HG02870 (cell line): ENCODE data around the gene S100A4.

Source experiments
- ATAC-seq: cut with Tn5 transposase; IDR thresholded peaks from one replicate; pipeline ENCODE4 v1.9.1; 2021; ENCODE audit warnings: mild to moderate bottlenecking, moderate library complexity; ENCODE audit not compliant: unreplicated experiment

Gene S100A4

DNA sequence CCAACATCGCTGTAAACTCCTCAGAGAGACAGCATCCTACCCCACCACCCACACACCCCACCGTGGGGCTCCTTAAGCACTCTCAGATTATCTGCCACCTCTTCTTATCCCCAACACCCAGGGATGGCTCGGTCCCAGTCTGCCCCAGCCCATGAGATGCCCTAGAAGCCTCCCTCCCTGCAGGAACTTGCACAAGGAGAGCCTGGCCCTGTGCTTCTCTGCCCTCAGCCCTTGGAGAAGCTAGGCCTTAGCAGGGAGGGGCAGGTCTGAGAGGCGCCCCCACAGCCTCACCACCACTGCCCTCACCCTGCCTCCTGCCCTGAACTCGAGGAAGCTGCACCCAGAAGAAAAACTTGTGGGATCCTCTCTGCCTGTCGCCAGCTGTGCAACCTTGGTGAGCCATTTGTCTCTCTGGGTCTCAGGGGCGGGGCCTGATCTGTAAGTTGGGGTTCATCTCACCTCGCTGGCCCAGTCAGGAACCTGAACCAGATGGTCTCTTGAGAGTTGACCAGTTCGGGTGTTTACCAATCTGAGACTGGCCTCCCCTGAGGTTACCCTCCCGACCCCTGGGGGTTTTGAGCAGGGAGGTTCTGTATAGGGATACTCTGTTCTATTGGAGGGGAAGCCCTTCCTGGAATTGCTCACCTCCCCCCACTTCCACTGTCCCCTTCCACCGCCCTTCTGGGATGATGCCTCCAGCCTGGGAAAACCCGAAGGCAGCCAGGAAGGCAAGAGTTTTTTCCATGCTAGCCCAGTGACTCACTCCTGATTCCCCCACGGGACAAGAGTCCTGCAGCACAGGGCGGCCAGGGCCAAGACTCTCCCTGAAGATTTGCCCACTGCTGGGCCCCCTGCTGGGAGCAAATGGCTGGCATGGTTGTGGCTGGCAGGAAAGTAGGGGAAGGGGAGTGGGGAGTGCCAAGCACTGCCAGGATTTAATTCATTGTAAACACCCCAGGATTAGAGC lies 3.4 kb upstream of the S100A4 start, which contains the start of gene S100A3:
S100A3 (minus strand) TSS at position 537 of the 967 bp plus-strand sequence. CDS start 773 bp downstream, outside the sequence.
- ATAC-seq: no peak

DNA sequence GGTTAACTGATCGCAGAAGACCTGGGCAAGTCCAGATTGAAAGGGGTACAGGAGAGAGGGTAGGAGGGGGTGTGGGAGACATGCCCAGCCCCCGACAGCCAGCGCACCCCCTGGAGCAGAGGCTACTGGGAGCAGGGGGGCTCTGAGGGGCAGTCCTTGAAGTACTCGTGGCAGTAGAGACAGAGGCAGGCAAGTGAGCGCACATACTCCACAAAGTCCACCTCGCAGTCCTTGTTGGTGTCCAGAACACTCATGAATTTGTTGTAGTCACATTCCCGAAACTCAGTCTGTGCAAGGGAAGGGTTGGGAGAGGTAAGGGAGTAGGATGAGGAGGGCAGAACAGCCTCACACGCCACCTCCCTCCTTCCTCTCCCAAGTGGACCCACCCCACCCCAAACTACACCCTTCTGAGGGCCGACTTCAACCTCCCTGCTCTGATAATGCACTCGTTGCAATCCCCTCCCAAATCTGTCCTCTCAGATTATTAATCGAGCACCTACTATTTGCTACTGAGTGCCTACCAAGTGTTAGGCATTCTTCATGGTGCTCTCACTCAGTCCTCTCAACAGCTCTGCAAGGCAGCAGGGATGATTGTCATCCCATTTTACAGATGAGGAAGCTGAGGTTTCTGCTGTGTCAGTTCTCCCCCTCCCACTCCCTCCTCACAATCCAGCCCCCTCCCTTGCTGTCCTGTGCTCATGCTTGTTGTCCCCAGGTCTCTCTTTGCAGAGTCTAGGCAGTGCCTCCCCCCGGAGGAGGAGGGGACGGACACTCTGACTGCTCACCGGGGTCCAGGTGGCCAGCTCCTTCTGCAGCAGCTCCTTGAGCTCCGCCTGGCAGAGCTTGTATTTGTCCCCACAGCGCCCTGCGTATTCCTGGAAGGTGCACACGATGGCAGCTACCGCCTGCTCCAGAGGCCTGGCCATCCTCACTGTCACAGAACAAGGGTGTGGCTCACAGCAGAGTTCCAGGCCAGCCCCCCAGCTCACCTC lies 2.2 kb upstream of the S100A4 start:
- no peak for ATAC-seq

DNA sequence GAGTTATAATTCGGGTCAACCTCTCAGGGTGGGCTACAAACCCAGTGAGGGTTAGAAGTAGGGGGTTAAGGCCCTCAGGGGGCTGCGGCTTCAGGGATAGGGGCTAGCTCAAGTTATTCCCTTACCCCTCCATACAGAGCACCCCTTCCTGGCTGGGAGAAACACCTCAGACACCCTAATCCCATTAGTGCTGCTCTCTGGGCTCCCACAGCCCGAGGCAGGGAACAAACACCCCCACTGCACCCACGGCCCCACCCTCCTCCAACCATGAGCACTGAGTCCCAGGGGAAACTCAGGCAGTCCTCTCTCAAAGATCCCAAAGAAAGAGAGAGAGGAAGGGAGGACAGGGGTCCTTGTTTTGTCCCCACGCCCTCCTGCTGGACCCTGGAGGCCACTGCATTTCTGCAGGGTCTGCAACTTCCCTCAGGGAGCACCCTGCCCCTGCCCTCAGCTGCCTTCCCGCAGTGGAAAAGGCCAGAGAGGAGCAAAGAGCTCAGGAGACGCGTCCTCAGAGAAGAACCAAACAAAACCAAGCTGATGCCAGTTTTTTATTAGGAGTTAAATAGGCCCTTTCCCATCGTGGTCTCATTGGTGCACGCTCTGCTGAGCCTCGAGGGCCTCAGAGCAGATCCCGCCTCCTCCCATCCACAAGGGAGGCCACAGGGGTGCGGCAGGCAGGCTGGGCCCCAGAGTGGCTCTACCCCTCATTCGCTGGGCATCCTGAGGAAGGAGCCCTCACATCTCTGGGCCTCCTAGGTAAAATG lies 1.4 kb upstream of the S100A4 start:
- ATAC-seq: no peak

GRCh38 chr1:153546371-153546770 lies 765 bp upstream of the S100A4 start:
- no peak for ATAC-seq

- no peak for ATAC-seq
Observed at GRCh38 chr1:153544453-153545066, 1.0 kb downstream of the S100A4 start.

- ATAC-seq: no peak
Observed at GRCh38 chr1:153543736-153544135, 1.9 kb downstream of the S100A4 start.

- no peak for ATAC-seq
Observed at GRCh38 chr1:153542956-153543711, 2.5 kb downstream of the S100A4 start.

DNA sequence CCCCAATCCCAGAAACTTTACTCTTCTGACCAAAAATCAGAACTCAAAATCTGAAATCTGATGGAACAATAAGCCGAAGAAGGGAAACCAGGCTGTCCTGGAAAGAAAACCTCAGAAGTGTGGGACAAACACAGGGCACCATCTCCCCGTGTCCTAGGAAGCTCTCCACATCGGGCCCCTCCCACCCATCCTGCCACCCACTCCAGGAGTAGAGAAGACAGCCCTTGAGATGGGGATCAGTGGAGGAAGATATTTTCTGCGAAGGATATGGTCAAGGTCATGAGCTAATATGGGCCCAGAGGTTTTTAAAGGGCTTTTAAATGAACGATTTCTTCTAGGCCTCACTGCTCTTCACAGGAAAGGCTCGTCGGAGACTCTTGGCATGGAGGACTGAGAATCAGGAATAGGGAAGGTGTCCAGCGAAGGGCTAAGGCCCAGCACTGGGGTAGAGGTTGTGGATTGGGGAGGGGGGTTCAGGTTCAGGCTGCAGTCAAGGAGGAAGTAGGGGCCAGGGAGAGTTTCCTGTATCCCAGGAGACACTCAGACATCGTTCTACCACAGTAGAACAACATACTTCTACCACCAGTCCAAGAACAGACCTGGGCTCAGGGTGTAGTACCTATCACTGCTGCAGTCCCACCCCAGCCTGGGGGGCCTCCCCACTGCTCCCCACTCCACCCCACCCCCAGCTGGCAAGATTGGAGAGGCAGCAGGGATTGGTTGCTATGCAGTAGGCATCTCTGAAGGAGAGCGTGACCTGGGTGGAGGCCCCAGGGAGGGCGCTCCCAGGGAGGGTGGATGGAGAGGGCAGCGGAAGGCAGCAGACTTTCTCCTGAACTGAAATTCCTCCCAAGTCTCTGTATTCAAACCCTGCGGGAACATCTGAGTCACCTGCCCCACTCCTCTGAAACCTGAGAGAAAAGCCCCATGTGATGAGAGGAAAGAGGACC lies 3.7 kb downstream of the S100A4 start:
- ATAC-seq: no peak

- ATAC-seq: no peak
Observed at GRCh38 chr1:153540394-153541361, 4.9 kb downstream of the S100A4 start, which contains the start of gene S100A5. Gene S100A5 (minus strand): TSS chr1:153540934. CDS start chr1:153540191, 743 bp downstream.

DNA sequence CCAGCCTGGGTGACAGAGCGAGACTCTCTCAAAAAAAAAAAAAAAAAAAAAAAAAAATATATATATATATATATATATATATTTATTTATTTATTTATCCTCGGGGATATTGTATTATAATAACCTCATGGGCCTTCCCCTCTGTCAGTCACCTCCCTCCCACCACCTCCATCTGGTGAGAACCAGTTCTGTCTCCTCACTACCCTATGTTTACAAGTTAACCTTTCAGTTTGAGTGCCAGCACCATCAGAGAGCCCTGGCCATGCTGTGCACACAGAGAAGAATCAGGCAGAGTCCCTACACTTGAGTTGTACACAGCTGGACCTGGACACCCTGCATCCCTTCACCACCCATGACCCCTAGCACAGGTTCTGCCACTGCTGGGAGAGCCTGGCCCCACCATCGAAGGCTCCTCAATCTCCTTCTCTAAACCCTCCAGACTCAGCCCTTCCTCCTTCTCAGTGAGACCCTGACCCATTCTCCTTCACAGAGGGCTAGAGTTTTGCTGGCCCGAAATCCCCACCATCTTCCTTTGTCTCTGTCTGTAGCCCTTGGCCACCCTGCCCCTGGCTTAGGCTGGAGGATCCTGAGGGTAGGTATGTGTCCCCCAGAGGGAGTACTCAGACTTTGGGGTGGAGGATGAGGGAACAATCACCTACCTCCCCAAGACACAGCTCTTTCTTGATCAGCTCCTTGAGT lies 6.1 kb downstream of the S100A4 start:
- ATAC-seq: no peak

- ATAC-seq: no peak
Observed at GRCh38 chr1:153538315-153538821, 7.2 kb downstream of the S100A4 start.

DNA sequence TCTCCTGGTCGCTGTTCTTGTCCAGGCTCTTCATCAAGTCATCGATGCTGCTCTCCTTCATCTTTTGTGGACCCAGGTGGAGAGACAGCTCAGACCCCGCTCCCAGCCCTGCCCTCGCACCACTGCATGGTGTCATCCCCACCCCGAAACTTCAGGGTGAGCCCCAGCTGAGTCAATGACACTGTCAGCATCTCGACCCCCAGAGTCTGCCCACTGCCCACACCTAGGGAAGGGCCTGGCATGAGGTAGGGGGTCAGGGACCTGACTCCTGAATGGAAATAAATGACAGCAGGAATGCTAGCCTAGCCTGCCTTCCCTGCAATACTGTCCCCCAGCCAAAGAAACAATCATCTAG lies 8.3 kb downstream of the S100A4 start:
- no peak for ATAC-seq

DNA sequence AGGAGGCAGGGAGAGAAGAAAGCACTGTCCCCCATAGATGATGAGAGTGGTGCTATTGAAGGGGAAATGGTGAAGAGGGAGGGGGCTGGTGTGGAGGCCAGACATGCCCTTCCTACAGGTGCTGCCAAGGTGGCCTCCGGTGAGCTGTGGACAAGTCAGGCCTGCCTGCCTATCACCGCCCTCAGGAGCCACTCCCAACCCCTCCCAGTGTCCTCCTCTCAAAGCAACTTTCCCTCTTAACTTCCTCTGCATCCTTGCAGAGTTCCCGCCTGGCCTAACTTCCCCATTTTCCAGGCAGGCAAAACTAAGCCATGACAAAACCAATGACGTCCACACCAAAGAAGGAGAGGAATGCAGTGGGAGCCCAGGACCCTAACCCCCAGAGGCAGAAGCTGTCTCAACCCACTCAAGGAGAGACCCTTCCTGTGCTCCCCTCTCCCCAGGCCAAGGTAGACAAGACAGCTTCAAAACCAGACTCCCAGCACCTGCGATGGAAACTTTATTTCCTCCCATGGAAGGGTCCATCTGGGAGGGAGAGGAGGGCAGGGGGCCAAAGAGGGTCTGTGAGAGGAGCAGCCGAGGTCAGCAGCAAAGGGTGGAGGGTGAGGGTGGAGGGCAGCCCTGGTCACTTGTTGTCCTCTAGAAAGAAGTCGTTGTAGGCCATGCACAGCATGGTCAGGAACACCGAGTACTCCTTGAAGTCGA lies 8.8 kb downstream of the S100A4 start:
- ATAC-seq: no peak

DNA sequence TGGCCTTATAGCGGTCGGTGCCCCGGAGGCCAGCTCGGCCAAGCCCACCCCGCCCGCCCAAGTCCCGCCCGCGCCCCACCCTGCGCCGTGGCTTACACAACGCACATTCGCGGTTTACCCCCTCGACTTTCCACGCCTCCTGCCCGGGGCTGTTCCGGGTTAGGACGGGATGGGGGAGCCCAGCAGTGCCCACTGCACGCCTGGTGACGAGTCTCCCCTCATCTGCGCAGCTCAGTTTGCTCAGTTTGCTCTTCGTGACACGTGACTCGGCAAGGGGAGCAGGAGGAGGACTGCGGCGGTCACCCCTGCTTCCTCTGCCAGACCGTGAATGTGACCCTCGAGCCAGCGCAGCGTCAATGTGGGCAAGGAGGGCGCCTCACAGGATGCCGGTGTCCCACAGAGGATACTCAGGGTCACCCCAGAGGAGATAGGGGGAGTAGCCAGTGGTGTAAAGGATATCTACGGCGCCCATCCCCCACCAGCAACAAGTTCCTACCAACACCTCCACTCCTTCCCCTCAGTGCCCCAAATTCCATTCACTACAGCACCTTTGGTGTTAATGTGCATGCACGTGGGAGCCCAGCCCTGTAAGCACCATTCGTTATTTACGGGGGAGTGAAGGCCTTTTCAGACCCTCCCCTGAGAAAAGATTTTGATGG lies 9.5 kb downstream of the S100A4 start:
- ATAC-seq: peak; percentile 59
